Measurements from ENCODE around the gene SLC6A19.

Gene SLC6A19

GRCh38 chr5:1202798-1203185 lies 1.4 kb downstream of the SLC6A19 start:
- TF ChIP-seq, protein P1, sequence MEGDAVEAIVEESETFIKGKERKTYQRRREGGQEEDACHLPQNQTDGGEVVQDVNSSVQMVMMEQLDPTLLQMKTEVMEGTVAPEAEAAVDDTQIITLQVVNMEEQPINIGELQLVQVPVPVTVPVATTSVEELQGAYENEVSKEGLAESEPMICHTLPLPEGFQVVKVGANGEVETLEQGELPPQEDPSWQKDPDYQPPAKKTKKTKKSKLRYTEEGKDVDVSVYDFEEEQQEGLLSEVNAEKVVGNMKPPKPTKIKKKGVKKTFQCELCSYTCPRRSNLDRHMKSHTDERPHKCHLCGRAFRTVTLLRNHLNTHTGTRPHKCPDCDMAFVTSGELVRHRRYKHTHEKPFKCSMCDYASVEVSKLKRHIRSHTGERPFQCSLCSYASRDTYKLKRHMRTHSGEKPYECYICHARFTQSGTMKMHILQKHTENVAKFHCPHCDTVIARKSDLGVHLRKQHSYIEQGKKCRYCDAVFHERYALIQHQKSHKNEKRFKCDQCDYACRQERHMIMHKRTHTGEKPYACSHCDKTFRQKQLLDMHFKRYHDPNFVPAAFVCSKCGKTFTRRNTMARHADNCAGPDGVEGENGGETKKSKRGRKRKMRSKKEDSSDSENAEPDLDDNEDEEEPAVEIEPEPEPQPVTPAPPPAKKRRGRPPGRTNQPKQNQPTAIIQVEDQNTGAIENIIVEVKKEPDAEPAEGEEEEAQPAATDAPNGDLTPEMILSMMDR (IDR thresholded peaks at IDR 0.05; ENCODE audit: low read depth, low read length) = no peak
- no peak overlapping the region for H3K4me3 ChIP-seq (ENCODE audit: low read depth, low read length)

GRCh38 chr5:1203311-1203967 lies 2.0 kb downstream of the SLC6A19 start:
- TF ChIP-seq, protein P1 (IDR thresholded peaks at IDR 0.05; ENCODE audit: low read depth, low read length) = no peak
- H3K4me3 ChIP-seq (ENCODE audit: low read depth, low read length) = no peak overlapping the region

DNA sequence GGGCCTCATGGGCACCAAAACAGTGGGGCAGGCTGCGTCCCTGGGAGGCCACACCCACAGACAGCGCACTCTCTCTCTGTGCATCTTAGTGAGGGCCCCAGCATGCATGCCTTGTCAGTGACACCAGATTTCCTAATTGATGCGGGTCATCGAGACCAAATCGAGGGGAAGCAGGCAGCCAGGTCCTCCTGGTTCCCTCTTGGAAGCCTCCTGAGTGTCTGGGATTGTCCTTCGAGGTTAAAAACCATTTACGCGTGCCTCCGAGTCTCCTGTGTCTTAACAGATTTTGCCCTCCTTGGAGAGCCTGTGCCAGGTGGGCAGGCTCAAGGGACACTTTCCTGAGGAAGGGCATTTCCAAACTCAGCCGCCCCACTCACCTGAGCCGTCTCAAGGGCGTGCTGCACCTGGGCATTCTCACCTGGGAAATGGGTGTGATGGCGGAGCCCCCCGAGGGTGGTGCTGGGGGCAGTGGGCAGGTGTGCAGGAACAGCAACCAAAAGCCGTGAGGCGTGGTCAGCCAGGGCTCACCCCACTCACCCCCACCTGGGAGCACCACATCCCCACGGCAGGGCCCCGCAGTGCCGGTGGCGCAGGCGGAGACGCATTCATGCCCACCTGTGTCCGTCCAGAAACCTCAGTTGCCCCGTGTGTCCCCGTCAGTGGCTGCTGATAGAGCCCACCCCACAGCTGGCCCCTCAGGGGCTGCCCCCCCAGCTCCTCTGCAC lies 2.7 kb downstream of the SLC6A19 start:
- TF ChIP-seq, protein P1 (IDR thresholded peaks at IDR 0.05; ENCODE audit: low read depth, low read length) = no peak
- no peak overlapping the region for H3K4me3 ChIP-seq (ENCODE audit: low read depth, low read length)

GRCh38 chr5:1204693-1205242 lies 3.4 kb downstream of the SLC6A19 start:
- TF ChIP-seq, protein P1 (IDR thresholded peaks at IDR 0.05; ENCODE audit: low read depth, low read length) = no peak
- no peak overlapping the region for H3K4me3 ChIP-seq (ENCODE audit: low read depth, low read length)

- no peak overlapping the region for H3K4me3 ChIP-seq (ENCODE audit: low read depth, low read length)
- TF ChIP-seq, protein P1 (IDR thresholded peaks at IDR 0.05; ENCODE audit: low read depth, low read length) = no peak
Observed at GRCh38 chr5:1205255-1206180, 4.1 kb downstream of the SLC6A19 start.

DNA sequence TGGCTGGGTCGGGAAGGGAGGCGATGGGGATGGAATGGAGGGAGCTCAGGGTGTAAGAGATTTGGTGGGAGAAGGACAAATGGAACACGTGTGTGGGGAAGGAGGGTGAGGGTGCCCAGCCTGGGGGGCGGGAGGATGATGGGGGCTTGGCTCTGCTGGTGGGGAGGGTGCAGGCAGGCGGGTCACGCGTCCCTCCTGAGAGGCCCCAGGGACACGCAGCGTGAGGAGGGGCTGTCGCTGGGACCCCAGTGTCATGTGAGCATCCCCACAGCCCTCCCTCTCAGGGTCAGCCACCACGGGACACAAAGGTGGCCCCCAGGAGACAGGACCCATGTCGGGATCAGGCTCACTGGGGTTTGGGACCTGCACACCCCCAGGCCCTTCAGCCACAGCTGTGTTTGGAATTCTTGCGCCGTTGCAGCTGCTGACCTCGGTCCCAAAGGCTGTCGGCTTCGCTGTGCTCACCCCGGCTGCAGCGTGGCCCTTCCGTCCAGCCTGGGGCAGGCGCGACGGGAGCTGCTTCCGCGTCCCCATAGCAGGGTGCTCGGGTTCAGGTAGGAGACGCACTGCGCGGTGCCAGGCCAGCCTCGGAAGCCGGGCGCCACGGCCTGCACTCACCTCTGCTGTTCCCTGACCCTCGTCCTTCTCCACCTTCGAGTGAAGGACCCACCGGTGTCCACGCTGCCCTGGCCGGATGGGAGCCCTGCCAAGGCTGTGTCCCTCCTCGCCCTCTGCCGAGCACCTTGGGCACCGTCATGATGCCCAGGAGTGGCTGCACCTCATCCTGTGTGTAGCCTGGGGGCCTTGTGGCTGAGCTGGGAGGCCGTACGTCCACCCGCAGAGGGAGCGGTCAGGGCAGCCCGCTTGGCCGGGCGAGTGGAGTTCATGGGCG lies 5.4 kb downstream of the SLC6A19 start:
- TF ChIP-seq, protein P1 (IDR thresholded peaks at IDR 0.05; ENCODE audit: low read depth, low read length) = no peak

More for the DNA sequence above, 5.4 kb downstream of the SLC6A19 start:
- no peak overlapping the region for H3K4me3 ChIP-seq (ENCODE audit: low read depth, low read length)

All from WI38 (cell line).